NCI-H748 (cell line): ENCODE data around the gene UPK3A.
A peak's percentile ranks its signal among the peaks of the same experiment; 100 is the strongest.
"Not testable (repeated sequence)": the region's sequence is repeated elsewhere in the genome, so short reads cannot be mapped to it uniquely, and the experiment has no call there.

Experiments
- DNase-seq: peaks from one replicate; lab custom pipeline; 2025; ENCODE audit not compliant: unreplicated experiment; lab: John Stamatoyannopoulos, UW

UPK3A gene

GRCh38 chr22:45278125-45278524 lies 6.6 kb upstream of the UPK3A start:
- no peak for DNase-seq

- no peak for DNase-seq
Measured at GRCh38 chr22:45280587-45280980, 4.2 kb upstream of the UPK3A start.

GRCh38 chr22:45281010-45281409 lies 3.7 kb upstream of the UPK3A start:
- DNase-seq = no peak

GRCh38 chr22:45285263-45286058 lies 712 bp downstream of the UPK3A start:
- DNase-seq = no peak

- DNase-seq = no peak
Measured at GRCh38 chr22:45286854-45287551, 2.3 kb downstream of the UPK3A start.

GRCh38 chr22:45290410-45290936 lies 5.7 kb downstream of the UPK3A start:
- DNase-seq = peak; percentile 63

GRCh38 chr22:45291061-45291930 lies 6.5 kb downstream of the UPK3A start:
- DNase-seq = no peak

- no peak for DNase-seq
Measured at GRCh38 chr22:45291931-45292290, 7.2 kb downstream of the UPK3A start.

- DNase-seq = no peak
Measured at GRCh38 chr22:45292731-45293442, 8.1 kb downstream of the UPK3A start.

GRCh38 chr22:45294030-45294429 lies 9.3 kb downstream of the UPK3A start:
- DNase-seq = no peak

- not testable (repeated sequence) for DNase-seq
Measured at GRCh38 chr22:45295004-45295403, 10.3 kb downstream of the UPK3A start.

GRCh38 chr22:45295492-45295891 lies 10.7 kb downstream of the UPK3A start:
- DNase-seq = no peak

GRCh38 chr22:45296628-45297297 lies 12.0 kb downstream of the UPK3A start:
- no peak for DNase-seq

GRCh38 chr22:45298934-45299505 lies 14.3 kb downstream of the UPK3A start:
- DNase-seq = no peak

GRCh38 chr22:45302751-45303150 lies 18.0 kb downstream of the UPK3A start:
- DNase-seq = no peak

- DNase-seq = no peak
Measured at GRCh38 chr22:45303181-45303580, 18.4 kb downstream of the UPK3A start.

- DNase-seq = no peak
Measured at GRCh38 chr22:45304971-45305370, 20.2 kb downstream of the UPK3A start.

GRCh38 chr22:45305456-45306075 lies 20.8 kb downstream of the UPK3A start:
- no peak for DNase-seq

GRCh38 chr22:45306139-45306538 lies 21.4 kb downstream of the UPK3A start:
- DNase-seq = no peak
